ENCODE results near the gene TMEM256. TPM values are rescaled to one million over a fixed set of nuclear protein-coding genes. Genes with fewer than 3 reads are reported as not detected.

The TMEM256 gene
- total and polyA plus RNA-seq, 9 of the 15 experiments (the other 6 are each of a cell fraction or from before 2014, with no cell fraction given), result 43.4 to 177 (median 68.5) TPM

DNA sequence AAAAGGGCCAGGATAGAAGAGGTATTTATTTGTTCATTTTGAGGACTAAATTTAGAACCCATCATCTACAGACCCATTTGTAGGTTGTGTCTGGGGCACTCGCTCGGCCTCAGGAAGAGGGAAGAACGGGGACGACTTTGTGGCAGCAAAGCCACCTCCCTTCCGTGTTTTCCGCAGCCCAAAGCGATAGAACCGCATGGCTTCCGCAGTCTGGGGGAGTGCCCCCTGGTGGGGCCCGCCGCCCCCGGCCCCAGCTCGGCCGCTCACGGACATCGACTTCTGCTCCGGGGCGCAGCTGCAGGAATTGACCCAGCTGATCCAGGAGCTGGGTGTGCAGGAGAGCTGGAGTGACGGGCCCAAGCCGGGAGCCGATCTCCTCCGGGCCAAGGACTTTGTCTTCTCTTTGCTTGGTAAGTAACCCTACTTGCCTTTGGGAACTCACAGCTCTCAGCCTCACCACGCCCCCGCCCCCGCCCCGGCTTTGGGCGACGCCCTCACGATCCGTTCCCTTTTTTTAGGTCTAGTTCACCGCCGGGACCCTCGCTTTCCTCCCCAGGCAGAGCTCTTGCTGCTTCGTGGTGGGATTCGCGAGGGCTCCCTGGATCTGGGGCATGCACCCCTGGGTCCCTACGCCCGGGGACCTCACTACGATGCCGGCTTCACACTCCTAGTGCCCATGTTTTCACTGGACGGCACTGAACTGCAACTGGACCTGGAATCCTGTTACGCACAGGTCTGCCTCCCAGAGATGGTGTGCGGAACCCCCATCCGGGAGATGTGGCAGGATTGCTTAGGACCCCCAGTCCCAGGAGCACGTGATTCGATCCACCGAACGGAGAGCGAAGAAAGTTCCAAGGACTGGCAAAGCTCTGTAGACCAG is 32.0 kb upstream of the TMEM256 start (continued):
- TF ChIP-seq KLF6 (CRISPR knock-in tag; IDR thresholded peaks at IDR 0.05; ENCODE audit: borderline replicate concordance), result no peak
- no peak for TF ChIP-seq JUNB (CRISPR knock-in tag; conservative IDR thresholded peaks at IDR 0.05)
- no peak for TF ChIP-seq CBX1 (IDR thresholded peaks at IDR 0.05; ENCODE audit: low read depth)
- no peak for TF ChIP-seq CHCHD3 (CRISPR knock-in tag; IDR thresholded peaks at IDR 0.05)
- 0 out of 2 replicates have a peak, but pooled peaks have one; percentile 11 for TF ChIP-seq PKNOX1 (IDR thresholded peaks at IDR 0.05)
- TF ChIP-seq, protein P1, sequence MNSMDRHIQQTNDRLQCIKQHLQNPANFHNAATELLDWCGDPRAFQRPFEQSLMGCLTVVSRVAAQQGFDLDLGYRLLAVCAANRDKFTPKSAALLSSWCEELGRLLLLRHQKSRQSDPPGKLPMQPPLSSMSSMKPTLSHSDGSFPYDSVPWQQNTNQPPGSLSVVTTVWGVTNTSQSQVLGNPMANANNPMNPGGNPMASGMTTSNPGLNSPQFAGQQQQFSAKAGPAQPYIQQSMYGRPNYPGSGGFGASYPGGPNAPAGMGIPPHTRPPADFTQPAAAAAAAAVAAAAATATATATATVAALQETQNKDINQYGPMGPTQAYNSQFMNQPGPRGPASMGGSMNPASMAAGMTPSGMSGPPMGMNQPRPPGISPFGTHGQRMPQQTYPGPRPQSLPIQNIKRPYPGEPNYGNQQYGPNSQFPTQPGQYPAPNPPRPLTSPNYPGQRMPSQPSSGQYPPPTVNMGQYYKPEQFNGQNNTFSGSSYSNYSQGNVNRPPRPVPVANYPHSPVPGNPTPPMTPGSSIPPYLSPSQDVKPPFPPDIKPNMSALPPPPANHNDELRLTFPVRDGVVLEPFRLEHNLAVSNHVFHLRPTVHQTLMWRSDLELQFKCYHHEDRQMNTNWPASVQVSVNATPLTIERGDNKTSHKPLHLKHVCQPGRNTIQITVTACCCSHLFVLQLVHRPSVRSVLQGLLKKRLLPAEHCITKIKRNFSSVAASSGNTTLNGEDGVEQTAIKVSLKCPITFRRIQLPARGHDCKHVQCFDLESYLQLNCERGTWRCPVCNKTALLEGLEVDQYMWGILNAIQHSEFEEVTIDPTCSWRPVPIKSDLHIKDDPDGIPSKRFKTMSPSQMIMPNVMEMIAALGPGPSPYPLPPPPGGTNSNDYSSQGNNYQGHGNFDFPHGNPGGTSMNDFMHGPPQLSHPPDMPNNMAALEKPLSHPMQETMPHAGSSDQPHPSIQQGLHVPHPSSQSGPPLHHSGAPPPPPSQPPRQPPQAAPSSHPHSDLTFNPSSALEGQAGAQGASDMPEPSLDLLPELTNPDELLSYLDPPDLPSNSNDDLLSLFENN (IDR thresholded peaks at IDR 0.05; ENCODE audit: low read depth in 2 of 2, low read length in 2 of 2), result no peak
- TF ChIP-seq, protein P2, sequence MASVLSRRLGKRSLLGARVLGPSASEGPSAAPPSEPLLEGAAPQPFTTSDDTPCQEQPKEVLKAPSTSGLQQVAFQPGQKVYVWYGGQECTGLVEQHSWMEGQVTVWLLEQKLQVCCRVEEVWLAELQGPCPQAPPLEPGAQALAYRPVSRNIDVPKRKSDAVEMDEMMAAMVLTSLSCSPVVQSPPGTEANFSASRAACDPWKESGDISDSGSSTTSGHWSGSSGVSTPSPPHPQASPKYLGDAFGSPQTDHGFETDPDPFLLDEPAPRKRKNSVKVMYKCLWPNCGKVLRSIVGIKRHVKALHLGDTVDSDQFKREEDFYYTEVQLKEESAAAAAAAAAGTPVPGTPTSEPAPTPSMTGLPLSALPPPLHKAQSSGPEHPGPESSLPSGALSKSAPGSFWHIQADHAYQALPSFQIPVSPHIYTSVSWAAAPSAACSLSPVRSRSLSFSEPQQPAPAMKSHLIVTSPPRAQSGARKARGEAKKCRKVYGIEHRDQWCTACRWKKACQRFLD (CRISPR knock-in tag; IDR thresholded peaks at IDR 0.05), result 0 out of 2 replicates have a peak, but pooled peaks have one; percentile 43
- TF ChIP-seq ZFP30 (CRISPR knock-in tag; IDR thresholded peaks at IDR 0.05; ENCODE audit: borderline replicate concordance), result no peak
- TF ChIP-seq, protein P3, sequence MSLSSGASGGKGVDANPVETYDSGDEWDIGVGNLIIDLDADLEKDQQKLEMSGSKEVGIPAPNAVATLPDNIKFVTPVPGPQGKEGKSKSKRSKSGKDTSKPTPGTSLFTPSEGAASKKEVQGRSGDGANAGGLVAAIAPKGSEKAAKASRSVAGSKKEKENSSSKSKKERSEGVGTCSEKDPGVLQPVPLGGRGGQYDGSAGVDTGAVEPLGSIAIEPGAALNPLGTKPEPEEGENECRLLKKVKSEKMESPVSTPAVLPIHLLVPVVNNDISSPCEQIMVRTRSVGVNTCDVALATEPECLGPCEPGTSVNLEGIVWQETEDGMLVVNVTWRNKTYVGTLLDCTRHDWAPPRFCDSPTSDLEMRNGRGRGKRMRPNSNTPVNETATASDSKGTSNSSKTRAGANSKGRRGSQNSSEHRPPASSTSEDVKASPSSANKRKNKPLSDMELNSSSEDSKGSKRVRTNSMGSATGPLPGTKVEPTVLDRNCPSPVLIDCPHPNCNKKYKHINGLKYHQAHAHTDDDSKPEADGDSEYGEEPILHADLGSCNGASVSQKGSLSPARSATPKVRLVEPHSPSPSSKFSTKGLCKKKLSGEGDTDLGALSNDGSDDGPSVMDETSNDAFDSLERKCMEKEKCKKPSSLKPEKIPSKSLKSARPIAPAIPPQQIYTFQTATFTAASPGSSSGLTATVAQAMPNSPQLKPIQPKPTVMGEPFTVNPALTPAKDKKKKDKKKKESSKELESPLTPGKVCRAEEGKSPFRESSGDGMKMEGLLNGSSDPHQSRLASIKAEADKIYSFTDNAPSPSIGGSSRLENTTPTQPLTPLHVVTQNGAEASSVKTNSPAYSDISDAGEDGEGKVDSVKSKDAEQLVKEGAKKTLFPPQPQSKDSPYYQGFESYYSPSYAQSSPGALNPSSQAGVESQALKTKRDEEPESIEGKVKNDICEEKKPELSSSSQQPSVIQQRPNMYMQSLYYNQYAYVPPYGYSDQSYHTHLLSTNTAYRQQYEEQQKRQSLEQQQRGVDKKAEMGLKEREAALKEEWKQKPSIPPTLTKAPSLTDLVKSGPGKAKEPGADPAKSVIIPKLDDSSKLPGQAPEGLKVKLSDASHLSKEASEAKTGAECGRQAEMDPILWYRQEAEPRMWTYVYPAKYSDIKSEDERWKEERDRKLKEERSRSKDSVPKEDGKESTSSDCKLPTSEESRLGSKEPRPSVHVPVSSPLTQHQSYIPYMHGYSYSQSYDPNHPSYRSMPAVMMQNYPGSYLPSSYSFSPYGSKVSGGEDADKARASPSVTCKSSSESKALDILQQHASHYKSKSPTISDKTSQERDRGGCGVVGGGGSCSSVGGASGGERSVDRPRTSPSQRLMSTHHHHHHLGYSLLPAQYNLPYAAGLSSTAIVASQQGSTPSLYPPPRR (CRISPR knock-in tag; IDR thresholded peaks at IDR 0.05; ENCODE audit: borderline replicate concordance), result no peak
- TF ChIP-seq, protein P4, sequence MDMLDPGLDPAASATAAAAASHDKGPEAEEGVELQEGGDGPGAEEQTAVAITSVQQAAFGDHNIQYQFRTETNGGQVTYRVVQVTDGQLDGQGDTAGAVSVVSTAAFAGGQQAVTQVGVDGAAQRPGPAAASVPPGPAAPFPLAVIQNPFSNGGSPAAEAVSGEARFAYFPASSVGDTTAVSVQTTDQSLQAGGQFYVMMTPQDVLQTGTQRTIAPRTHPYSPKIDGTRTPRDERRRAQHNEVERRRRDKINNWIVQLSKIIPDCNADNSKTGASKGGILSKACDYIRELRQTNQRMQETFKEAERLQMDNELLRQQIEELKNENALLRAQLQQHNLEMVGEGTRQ (CRISPR knock-in tag; IDR thresholded peaks at IDR 0.05), result no peak
- no peak for TF ChIP-seq GTF2A2 (tag; IDR thresholded peaks at IDR 0.05)
- no peak for TF ChIP-seq PPARD (CRISPR knock-in tag; IDR thresholded peaks at IDR 0.05)
- no peak for TF ChIP-seq PRPF4 (IDR thresholded peaks at IDR 0.05; ENCODE audit: insufficient read depth, low read depth, low read length, poor library complexity, severe bottlenecking)
- no peak for TF ChIP-seq SIRT6 (IDR thresholded peaks at IDR 0.05; ENCODE audit: low read depth, low read length)
